Epithelial cell of esophagus (primary cell): ENCODE data around the gene COMMD1.

Experiments used
- DNase-seq: peaks from one replicate; pipeline ENCODE4 v3.0.0; 2010; ENCODE audit warnings: low read depth
- H3K4me3 ChIP-seq: 2 replicates; pipeline ENCODE4 v1.5.1; 2011; ENCODE audit warnings: mild to moderate bottlenecking, low read length, control low read depth
- TF ChIP-seq, protein P1 (sequence below): IDR thresholded peaks from 2 replicates; pipeline ENCODE4 v1.5.1; 2011; ENCODE audit warnings: low read depth, mild to moderate bottlenecking, low read length, control low read depth, inconsistent platforms; ENCODE audit not compliant: insufficient read depth; ENCODE audit errors: missing control alignments

COMMD1 gene

DNA sequence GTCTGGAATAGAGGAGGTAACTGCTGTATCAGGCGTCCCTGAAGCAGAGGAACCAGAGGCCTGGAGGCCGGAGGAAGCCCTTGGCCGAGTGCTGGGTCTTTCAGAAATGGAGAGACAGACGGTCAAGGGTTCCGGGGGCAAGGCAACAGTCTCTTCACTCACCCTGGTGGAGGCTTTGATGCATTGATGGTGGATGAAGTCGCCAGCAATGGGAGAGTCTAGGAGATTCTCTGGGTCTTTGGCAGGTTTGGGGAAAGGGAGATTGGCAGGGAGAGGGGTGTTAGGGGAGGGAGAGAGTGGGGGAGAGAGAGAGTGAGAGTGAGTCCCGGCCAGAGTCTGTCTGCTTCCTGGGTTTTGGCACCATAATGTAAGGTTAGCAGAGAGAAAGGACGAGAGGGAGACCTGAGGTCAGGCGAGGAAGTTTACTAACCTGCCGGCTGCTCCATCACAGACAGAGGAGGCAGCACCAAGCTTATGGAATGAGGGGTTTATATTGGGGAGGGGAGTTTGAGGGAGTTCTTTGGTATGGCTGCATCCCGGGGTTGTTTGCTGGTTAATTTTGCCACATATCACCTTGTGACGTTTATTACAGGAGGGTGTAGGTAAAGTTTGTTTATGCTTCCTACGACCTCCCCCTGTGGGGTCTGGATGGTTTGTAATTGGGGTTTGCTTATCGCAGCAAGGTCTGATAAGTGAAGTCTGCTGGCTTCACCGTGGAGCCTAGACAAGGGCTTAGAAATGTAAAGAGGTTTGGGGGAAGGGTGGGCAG is 19.6 kb downstream of the COMMD1 start:
- TF ChIP-seq, protein P1, sequence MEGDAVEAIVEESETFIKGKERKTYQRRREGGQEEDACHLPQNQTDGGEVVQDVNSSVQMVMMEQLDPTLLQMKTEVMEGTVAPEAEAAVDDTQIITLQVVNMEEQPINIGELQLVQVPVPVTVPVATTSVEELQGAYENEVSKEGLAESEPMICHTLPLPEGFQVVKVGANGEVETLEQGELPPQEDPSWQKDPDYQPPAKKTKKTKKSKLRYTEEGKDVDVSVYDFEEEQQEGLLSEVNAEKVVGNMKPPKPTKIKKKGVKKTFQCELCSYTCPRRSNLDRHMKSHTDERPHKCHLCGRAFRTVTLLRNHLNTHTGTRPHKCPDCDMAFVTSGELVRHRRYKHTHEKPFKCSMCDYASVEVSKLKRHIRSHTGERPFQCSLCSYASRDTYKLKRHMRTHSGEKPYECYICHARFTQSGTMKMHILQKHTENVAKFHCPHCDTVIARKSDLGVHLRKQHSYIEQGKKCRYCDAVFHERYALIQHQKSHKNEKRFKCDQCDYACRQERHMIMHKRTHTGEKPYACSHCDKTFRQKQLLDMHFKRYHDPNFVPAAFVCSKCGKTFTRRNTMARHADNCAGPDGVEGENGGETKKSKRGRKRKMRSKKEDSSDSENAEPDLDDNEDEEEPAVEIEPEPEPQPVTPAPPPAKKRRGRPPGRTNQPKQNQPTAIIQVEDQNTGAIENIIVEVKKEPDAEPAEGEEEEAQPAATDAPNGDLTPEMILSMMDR: no peak
- no peak overlapping the region for H3K4me3 ChIP-seq
- no peak for DNase-seq

DNA sequence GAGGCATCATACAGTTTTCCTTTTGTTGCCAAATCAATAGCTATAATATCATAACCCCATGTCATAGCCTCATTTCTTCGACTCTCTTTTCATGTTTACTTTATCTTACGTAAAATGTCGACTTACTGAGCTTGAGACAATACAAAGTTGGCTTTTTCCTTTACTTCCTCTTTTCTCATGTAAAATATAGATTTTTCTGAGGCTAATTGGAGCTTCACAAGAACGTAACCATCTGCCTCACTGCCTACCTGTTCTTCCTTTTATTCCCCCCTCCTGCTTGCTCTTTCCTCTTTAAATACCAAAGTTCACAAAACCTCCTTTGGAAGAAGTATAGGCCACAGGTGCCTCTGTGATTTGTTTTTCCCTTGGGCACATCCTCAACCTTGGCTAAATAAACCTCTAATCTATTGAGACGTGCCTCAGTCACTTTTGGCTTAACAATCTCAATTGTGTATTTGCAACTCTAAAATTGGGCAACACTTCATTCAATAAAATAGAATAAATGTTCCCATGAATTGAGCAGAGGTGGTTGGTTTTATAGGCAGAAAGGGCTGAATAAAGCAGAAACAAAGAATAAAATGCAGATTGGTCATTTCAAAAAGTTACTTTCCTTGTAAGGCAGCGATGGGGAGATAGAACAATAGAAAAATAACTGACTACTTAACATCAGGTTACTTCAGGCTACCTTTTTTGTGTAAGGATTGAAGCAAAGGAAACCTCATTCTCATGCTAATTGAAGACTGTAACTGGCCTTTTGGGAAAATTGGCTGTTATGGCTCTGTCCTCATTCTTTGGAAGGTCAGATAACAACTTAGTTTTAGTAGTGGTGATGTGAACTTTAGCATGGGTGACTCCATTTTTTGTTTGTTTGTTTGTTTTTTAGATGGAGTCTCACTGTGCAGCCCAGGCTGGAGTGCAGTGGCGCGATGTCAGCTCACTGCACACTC is 21.3 kb downstream of the COMMD1 start:
- no peak overlapping the region for H3K4me3 ChIP-seq
- DNase-seq: no peak
- TF ChIP-seq, protein P1: no peak

DNA sequence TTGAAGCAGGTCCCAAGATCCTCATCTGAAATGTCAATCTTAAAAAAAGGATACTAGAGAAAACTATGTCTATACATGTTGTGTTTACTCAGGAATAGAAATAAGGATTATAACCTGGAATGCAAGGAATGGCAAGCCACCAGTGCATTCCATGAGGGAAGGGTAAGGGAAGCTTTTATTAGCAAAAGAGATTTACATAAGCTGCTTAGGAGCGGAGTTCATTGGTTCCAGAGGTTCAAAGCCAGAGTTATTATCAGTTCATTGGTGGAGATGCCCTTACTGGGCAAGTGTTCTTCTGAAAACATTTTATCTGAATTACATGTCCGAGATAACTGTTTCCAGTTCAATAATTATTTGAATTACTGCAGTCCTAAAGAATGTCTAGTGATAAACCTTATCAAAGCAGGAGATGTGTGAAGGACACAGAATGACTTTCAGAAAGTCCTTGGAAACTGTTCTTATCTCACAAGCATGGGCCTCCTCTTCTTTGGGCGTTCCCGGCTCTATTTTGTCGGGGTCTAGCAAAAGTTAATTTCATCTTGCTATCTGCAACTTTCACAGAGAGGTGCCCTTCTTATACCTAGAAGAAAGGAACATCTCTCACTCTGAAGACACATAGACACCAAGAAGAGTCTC is 23.5 kb downstream of the COMMD1 start:
- no peak overlapping the region for H3K4me3 ChIP-seq
- peak; percentile 16 for DNase-seq
- TF ChIP-seq, protein P1: no peak

DNA sequence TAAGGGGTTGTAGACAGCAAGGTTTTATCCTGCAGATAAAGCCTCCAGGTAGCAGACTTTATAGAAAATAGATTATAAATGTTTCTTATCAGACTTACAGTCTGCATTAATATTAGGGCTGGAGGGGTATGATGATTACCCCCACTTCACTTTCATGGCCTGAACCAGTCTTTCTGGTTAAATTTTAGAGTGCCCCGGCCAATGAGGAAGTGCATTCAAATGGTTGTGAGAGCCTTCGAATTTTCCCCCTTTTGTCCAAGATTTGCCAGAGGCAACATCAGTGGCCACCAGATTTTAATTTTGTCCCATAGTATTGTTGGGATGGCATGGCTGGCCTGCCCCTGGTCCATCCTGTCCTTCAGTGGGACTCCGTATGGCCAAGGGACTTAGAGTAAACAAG is 31.6 kb downstream of the COMMD1 start:
- H3K4me3 ChIP-seq: no peak overlapping the region
- no peak for DNase-seq
- TF ChIP-seq, protein P1: no peak

DNA sequence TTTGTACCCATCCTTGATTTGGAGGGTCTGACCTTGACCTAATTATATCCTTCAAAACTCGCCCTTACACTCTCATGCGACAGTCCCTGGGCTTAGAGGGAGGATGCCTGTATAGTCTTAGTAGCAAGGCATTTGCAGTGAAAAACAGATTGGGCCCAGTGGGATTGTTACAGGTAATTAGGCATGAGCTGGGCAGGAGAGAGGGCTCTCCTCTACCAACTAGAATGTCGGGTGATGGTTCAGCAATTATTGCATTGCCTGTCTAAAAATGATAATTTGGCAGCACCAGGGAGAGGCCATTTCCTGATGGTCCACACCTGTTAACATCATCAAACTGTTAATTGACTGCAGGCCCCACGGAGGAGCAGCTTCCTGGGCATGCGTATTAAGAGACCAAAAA is 32.4 kb downstream of the COMMD1 start:
- no peak overlapping the region for H3K4me3 ChIP-seq
- TF ChIP-seq, protein P1: no peak
- DNase-seq: no peak

DNA sequence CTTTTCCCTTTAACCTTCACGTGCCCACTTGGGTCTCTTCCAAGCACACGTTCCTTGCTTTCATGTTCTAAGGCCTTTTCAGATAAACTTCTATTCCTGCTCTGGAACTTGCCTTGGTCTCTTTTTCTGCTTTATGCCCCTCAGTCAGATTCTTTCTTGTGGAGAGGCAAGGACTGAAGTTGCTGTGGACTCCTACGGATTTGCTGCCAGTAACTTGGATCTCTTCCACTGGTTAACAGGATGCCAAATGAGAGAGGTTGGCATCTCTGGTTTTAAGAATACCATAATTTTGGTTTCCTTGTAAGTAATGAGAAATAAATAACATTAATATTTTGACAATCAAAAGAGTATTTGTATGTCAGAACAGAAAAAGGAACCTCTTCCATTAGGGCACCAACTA is 33.0 kb downstream of the COMMD1 start:
- no peak overlapping the region for H3K4me3 ChIP-seq
- no peak for DNase-seq
- TF ChIP-seq, protein P1: no peak
